ENCODE measurements around the gene TMEM94. TPM values are rescaled to one million over a fixed set of nuclear protein-coding genes. Genes with fewer than 3 reads are reported as not detected.
A peak's percentile ranks its signal among the peaks of the same experiment; 100 is the strongest.

Gene TMEM94
- total and polyA plus RNA-seq, 2 of the 13 experiments (the other 11 are each of a cell fraction or from before 2014, with no cell fraction given), result 32.6 to 134 TPM

DNA sequence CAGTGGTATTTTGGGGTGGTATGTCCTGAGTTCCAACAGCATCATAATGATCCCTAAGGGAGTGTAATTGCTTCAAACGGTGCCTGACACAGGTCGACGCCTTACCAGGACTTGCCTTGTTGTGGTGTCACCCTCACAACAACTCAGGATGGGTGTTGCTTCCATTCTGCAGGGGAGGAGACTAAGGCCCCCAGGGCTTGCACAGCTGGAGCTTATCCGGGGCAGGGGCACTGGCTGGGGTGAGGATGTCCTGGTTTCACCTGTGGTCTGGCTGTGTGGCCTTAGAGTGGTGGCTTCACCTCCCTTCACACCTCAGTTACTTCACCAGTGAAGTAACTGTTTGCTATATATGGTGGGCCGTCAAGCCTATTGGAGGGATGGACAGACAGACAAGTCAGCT lies 92.4 kb downstream of the TMEM94 start (continued):
- TF ChIP-seq ZNF660 (CRISPR knock-in tag; IDR thresholded peaks at IDR 0.05; ENCODE audit: borderline replicate concordance, low read depth) (no peak), ZNF746 (CRISPR knock-in tag; IDR thresholded peaks at IDR 0.05) (no peak), ZNF501 (CRISPR knock-in tag; IDR thresholded peaks at IDR 0.05) (no peak), JDP2 (CRISPR knock-in tag; IDR thresholded peaks at IDR 0.05; ENCODE audit: borderline replicate concordance) (no peak), DR1 (CRISPR knock-in tag; IDR thresholded peaks at IDR 0.05) (no peak), U2AF2 (IDR thresholded peaks at IDR 0.05; ENCODE audit: low read depth, low read length) (no peak), ZNF792 (CRISPR knock-in tag; IDR thresholded peaks at IDR 0.05) (no peak), EZH2 (conservative IDR thresholded peaks at IDR 0.05; ENCODE audit: low read depth, low read length) (no peak), ARNTL (CRISPR knock-in tag; IDR thresholded peaks at IDR 0.05) (no peak), EHMT2 (IDR thresholded peaks at IDR 0.05; ENCODE audit: borderline replicate concordance, low read depth, low read length) (no peak), POGZ (CRISPR knock-in tag; IDR thresholded peaks at IDR 0.05) (no peak)
- TF ChIP-seq, protein P1, sequence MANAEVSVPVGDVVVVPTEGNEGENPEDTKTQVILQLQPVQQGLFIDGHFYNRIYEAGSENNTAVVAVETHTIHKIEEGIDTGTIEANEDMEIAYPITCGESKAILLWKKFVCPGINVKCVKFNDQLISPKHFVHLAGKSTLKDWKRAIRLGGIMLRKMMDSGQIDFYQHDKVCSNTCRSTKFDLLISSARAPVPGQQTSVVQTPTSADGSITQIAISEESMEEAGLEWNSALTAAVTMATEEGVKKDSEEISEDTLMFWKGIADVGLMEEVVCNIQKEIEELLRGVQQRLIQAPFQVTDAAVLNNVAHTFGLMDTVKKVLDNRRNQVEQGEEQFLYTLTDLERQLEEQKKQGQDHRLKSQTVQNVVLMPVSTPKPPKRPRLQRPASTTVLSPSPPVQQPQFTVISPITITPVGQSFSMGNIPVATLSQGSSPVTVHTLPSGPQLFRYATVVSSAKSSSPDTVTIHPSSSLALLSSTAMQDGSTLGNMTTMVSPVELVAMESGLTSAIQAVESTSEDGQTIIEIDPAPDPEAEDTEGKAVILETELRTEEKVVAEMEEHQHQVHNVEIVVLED (CRISPR knock-in tag; IDR thresholded peaks at IDR 0.05; ENCODE audit: borderline replicate concordance), result no peak
- TF ChIP-seq, protein P2, sequence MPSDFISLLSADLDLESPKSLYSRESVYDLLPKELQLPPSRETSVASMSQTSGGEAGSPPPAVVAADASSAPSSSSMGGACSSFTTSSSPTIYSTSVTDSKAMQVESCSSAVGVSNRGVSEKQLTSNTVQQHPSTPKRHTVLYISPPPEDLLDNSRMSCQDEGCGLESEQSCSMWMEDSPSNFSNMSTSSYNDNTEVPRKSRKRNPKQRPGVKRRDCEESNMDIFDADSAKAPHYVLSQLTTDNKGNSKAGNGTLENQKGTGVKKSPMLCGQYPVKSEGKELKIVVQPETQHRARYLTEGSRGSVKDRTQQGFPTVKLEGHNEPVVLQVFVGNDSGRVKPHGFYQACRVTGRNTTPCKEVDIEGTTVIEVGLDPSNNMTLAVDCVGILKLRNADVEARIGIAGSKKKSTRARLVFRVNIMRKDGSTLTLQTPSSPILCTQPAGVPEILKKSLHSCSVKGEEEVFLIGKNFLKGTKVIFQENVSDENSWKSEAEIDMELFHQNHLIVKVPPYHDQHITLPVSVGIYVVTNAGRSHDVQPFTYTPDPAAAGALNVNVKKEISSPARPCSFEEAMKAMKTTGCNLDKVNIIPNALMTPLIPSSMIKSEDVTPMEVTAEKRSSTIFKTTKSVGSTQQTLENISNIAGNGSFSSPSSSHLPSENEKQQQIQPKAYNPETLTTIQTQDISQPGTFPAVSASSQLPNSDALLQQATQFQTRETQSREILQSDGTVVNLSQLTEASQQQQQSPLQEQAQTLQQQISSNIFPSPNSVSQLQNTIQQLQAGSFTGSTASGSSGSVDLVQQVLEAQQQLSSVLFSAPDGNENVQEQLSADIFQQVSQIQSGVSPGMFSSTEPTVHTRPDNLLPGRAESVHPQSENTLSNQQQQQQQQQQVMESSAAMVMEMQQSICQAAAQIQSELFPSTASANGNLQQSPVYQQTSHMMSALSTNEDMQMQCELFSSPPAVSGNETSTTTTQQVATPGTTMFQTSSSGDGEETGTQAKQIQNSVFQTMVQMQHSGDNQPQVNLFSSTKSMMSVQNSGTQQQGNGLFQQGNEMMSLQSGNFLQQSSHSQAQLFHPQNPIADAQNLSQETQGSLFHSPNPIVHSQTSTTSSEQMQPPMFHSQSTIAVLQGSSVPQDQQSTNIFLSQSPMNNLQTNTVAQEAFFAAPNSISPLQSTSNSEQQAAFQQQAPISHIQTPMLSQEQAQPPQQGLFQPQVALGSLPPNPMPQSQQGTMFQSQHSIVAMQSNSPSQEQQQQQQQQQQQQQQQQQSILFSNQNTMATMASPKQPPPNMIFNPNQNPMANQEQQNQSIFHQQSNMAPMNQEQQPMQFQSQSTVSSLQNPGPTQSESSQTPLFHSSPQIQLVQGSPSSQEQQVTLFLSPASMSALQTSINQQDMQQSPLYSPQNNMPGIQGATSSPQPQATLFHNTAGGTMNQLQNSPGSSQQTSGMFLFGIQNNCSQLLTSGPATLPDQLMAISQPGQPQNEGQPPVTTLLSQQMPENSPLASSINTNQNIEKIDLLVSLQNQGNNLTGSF (CRISPR knock-in tag; IDR thresholded peaks at IDR 0.05), result 0 out of 2 replicates have a peak, but pooled peaks have one; percentile 13
- TF ChIP-seq, protein P3, sequence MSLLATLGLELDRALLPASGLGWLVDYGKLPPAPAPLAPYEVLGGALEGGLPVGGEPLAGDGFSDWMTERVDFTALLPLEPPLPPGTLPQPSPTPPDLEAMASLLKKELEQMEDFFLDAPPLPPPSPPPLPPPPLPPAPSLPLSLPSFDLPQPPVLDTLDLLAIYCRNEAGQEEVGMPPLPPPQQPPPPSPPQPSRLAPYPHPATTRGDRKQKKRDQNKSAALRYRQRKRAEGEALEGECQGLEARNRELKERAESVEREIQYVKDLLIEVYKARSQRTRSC (CRISPR knock-in tag; IDR thresholded peaks at IDR 0.05; ENCODE audit: low read depth), result 0 out of 2 replicates have a peak, but pooled peaks have one; percentile 5

Small RNAs within 50 kb of the gene (microRNA-seq; reads per million reads assigned to microRNA genes)
- gene MIR6785, result 1.0 reads per million

Small RNAs within 50 kb of the gene (small RNA-seq; reads per million reads assigned to genes)
- gene RF00019 (ENCODE audit: insufficient read depth in 2 of 3, insufficient read length in 3 of 3, low read depth in 2 of 3, low replicate concordance in 1 of 3) (0 reads per million in 3 experiments), gene RNU6-938P (ENCODE audit: insufficient read depth in 2 of 3, insufficient read length in 3 of 3, low read depth in 2 of 3, low replicate concordance in 1 of 3) (0 reads per million in 3 experiments)

Other genes with a start within 250 kb of the TMEM94 start
- gene GGA3, start 195.0 kb upstream of the TMEM94 start, total RNA-seq (2016; rRNA removed; fragmentation: Illumina TruSeq; extraction: Trizol), result 20.9 and 28.4 TPM in 2 replicates
- gene GGA3, start 195.0 kb upstream of the TMEM94 start, polyA plus RNA-seq (2011; rRNA removed), result 43.7 and 50.1 TPM in 2 replicates
- gene MRPS7, start 194.8 kb upstream of the TMEM94 start, total RNA-seq (2016; rRNA removed; fragmentation: Illumina TruSeq; extraction: Trizol), result 162 and 184 TPM in 2 replicates
- gene MRPS7, start 194.8 kb upstream of the TMEM94 start, polyA plus RNA-seq (2011; rRNA removed), result 94.2 and 97.0 TPM in 2 replicates
- gene MIF4GD, start 185.4 kb upstream of the TMEM94 start, total RNA-seq (2016; rRNA removed; fragmentation: Illumina TruSeq; extraction: Trizol), result 12.4 and 14.0 TPM in 2 replicates
- gene MIF4GD, start 185.4 kb upstream of the TMEM94 start, polyA plus RNA-seq (2011; rRNA removed), result 28.0 and 28.5 TPM in 2 replicates
- gene SLC25A19, start 167.2 kb upstream of the TMEM94 start, total RNA-seq (2016; rRNA removed; fragmentation: Illumina TruSeq; extraction: Trizol), result 41.4 and 42.2 TPM in 2 replicates
- gene SLC25A19, start 167.2 kb upstream of the TMEM94 start, polyA plus RNA-seq (2011; rRNA removed), result 24.4 and 27.7 TPM in 2 replicates
- gene GRB2, start 51.0 kb upstream of the TMEM94 start, total RNA-seq (2016; rRNA removed; fragmentation: Illumina TruSeq; extraction: Trizol), result 92.3 and 95.7 TPM in 2 replicates
- 67.9 and 84.6 TPM in 2 replicates for gene GRB2, start 51.0 kb upstream of the TMEM94 start, polyA plus RNA-seq (2011; rRNA removed)
- gene CASKIN2, start 58.9 kb downstream of the TMEM94 start, total RNA-seq (2016; rRNA removed; fragmentation: Illumina TruSeq; extraction: Trizol), result 5.2 and 10.6 TPM in 2 replicates
- gene CASKIN2, start 58.9 kb downstream of the TMEM94 start, polyA plus RNA-seq (2011; rRNA removed), result 6.8 and 7.8 TPM in 2 replicates
- 43.6 and 62.9 TPM in 2 replicates for gene TSEN54, start 59.9 kb downstream of the TMEM94 start, total RNA-seq (2016; rRNA removed; fragmentation: Illumina TruSeq; extraction: Trizol)
- 63.3 and 64.4 TPM in 2 replicates for gene TSEN54, start 59.9 kb downstream of the TMEM94 start, polyA plus RNA-seq (2011; rRNA removed)
- gene LLGL2, start 69.1 kb downstream of the TMEM94 start, total RNA-seq (2016; rRNA removed; fragmentation: Illumina TruSeq; extraction: Trizol), result 53.9 and 86.7 TPM in 2 replicates
- gene LLGL2, start 69.1 kb downstream of the TMEM94 start, polyA plus RNA-seq (2011; rRNA removed), result 83.0 and 109 TPM in 2 replicates
- gene MYO15B, start 131.2 kb downstream of the TMEM94 start, total RNA-seq (2016; rRNA removed; fragmentation: Illumina TruSeq; extraction: Trizol), result 1.9 and 2.8 TPM in 2 replicates
- 8.1 and 11.2 TPM in 2 replicates for gene MYO15B, start 131.2 kb downstream of the TMEM94 start, polyA plus RNA-seq (2011; rRNA removed)
- not detected in 2 replicates for gene SMIM5, start 176.8 kb downstream of the TMEM94 start, total RNA-seq (2016; rRNA removed; fragmentation: Illumina TruSeq; extraction: Trizol)
- gene SMIM5, start 176.8 kb downstream of the TMEM94 start, polyA plus RNA-seq (2011; rRNA removed), result 0.05 TPM in 1 of 2 replicates, not detected in the other
- 17.8 and 32.0 TPM in 2 replicates for gene RECQL5, start 210.5 kb downstream of the TMEM94 start, total RNA-seq (2016; rRNA removed; fragmentation: Illumina TruSeq; extraction: Trizol)
- gene RECQL5, start 210.5 kb downstream of the TMEM94 start, polyA plus RNA-seq (2011; rRNA removed), result 27.7 and 33.4 TPM in 2 replicates
- 99.4 and 109 TPM in 2 replicates for gene SAP30BP, start 210.7 kb downstream of the TMEM94 start, total RNA-seq (2016; rRNA removed; fragmentation: Illumina TruSeq; extraction: Trizol)
- gene SAP30BP, start 210.7 kb downstream of the TMEM94 start, polyA plus RNA-seq (2011; rRNA removed), result 67.7 and 80.1 TPM in 2 replicates

All from HepG2 (cell line).